GM23338 (cell line): ENCODE data around the gene RPH3AL.

ENCODE experiments used
- CREB1 ChIP-seq: fragments of 250-450 bp; sonication (Bioruptor Pico); IDR thresholded peaks from 2 replicates; pipeline ENCODE4 v1.5.0; 2020; ENCODE audit warnings: low read depth, mild to moderate bottlenecking, moderate library complexity
- CTCF ChIP-seq, 2 experiments: fragments of 200-600 bp in 1 of 2; sonication (generic) in 1 of 2; conservative IDR thresholded peaks; 2 replicates each; pipeline versions ENCODE4 v1.5.1 to v1.6.1; 2016 to 2017; ENCODE audit warnings: antibody characterized with exemption in 2 of 2, low read depth in 2 of 2, mild to moderate bottlenecking in 2 of 2, moderate library complexity in 1 of 2
- ETS1 ChIP-seq: IDR thresholded peaks from 2 replicates; pipeline ENCODE4 v1.6.1; 2016; ENCODE audit warnings: antibody characterized with exemption
- EZH2 ChIP-seq: fragments of 200-600 bp; sonication (generic); IDR thresholded peaks from one replicate; pipeline ENCODE4 v1.8.0; 2017; ENCODE audit warnings: antibody characterized with exemption, mild to moderate bottlenecking, low read depth; ENCODE audit not compliant: unreplicated experiment
- EZH2phosphoT487 ChIP-seq: fragments of 200-600 bp; sonication (generic); IDR thresholded peaks from one replicate; pipeline ENCODE4 v1.8.1; 2018; ENCODE audit warnings: antibody characterized with exemption; ENCODE audit not compliant: unreplicated experiment
- NANOG ChIP-seq: IDR thresholded peaks from 2 replicates; pipeline ENCODE4 v1.6.1; 2016; ENCODE audit warnings: antibody characterized with exemption, borderline replicate concordance
- POLR2AphosphoS5 ChIP-seq: IDR thresholded peaks from 2 replicates; pipeline ENCODE4 v1.6.1; 2016; ENCODE audit warnings: antibody characterized with exemption, low read depth
- REST ChIP-seq: IDR thresholded peaks from one replicate; pipeline ENCODE4 v1.6.1; 2018; ENCODE audit warnings: antibody characterized with exemption; ENCODE audit not compliant: unreplicated experiment
- STAT1 ChIP-seq: IDR thresholded peaks from one replicate; pipeline ENCODE4 v1.6.1; 2016; ENCODE audit warnings: antibody characterized with exemption; ENCODE audit not compliant: unreplicated experiment
- ZNF331 ChIP-seq: fragments of 250-450 bp; sonication (Bioruptor Pico); IDR thresholded peaks from 2 replicates; pipeline ENCODE4 v1.5.0; 2020; ENCODE audit warnings: low read depth, mild to moderate bottlenecking, moderate library complexity

- TF ChIP-seq CTCF (conservative IDR thresholded peaks at IDR 0.05; ENCODE audit: low read depth in 2 of 2) (no peak), POLR2AphosphoS5 (no peak), CREB1 (CRISPR knock-in tag) (no peak), ZNF331 (CRISPR knock-in tag) (no peak), REST (no peak), EZH2 (no peak), NANOG (no peak), STAT1 (no peak), EZH2phosphoT487 (no peak), ETS1 (no peak)
Observed at GRCh38 chr17:371583-371982, 19.0 kb upstream of the RPH3AL start.
